ENCODE measurements around the gene RAB15. TPM values are rescaled to one million over a fixed set of nuclear protein-coding genes. Genes with fewer than 3 reads are reported as not detected.
A peak's percentile ranks its signal among the peaks of the same experiment; 100 is the strongest.

Gene RAB15
- total and polyA plus RNA-seq, 9 of the 15 experiments (the other 6 are each of a cell fraction or from before 2014, with no cell fraction given), result 0.09 to 0.30 (median 0.16) TPM; not detected in 2

DNA sequence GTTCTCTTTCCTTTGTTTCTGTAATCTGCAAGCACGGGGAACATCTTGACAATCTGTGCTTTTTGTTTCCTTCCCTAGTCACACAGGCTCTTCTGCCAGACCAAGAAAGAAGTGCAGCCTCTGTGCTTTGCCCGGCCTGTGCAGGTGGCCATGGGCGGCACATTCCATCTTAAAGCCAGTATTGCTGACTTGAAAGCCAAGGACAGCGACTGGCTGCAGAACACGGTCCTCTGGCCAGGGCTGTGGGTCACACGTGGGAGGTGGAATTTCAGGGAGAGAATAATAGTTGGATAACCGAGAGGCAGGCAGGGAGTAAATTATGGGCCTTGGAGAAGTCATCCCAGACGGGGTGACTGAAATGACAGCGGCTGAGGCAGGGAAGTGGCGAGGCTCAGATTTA is 39.4 kb upstream of the RAB15 start (continued):
- no peak for TF ChIP-seq PPARD (CRISPR knock-in tag; IDR thresholded peaks at IDR 0.05)
- no peak for TF ChIP-seq ZNF766 (CRISPR knock-in tag; conservative IDR thresholded peaks at IDR 0.05)
- TF ChIP-seq, protein P1, sequence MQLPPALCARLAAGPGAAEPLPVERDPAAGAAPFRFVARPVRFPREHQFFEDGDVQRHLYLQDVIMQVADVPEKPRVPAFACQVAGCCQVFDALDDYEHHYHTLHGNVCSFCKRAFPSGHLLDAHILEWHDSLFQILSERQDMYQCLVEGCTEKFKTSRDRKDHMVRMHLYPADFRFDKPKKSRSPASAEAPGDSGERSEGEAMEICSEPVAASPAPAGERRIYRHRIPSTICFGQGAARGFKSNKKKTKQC (CRISPR knock-in tag; IDR thresholded peaks at IDR 0.05), result no peak
- no peak for TF ChIP-seq ZNF583 (CRISPR knock-in tag; IDR thresholded peaks at IDR 0.05)
- TF ChIP-seq BDP1 (IDR thresholded peaks at IDR 0.05; ENCODE audit: insufficient read depth, insufficient read length), result no peak
- no peak for TF ChIP-seq NR2C2 (CRISPR knock-in tag; IDR thresholded peaks at IDR 0.05)
- no peak for TF ChIP-seq NR2C2 (tag; IDR thresholded peaks at IDR 0.05)
- TF ChIP-seq CBFA2T3 (IDR thresholded peaks at IDR 0.05), result no peak
- no peak for TF ChIP-seq DMBX1 (CRISPR knock-in tag; IDR thresholded peaks at IDR 0.05; ENCODE audit: borderline replicate concordance)

DNA sequence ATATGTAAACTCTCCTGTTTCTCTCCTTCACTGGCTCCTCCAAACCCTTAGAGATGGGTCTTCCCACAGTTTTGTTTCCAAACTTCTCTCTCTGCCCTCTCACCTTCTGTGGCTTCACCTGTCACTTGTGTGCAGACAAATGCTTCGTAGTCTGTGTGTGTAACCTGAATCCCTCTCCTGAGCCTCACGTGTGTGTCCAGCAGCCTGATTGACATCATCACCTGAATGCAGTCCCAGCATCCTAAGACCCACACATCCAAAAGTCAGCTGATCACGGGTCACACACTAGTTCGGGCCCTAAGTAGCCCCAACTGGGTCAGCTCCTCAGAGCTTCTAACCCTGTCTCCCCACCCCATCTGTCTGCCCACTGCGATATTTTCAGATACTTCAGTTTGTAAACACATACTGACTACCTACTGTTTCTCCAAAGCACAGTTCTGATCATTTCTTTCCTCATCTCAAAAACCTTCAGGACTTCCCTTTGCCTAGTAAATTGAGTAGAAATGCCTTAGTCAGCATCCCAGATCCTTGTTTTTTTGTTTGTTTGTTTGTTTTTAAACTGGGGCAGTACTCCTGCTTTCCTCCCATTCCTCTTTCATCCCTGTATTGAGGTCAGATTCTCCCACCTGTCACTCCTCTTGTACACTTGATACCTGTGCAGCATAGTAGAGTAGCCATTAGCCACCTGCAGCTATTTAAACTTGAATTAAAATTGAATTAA is 38.2 kb upstream of the RAB15 start:
- FAIRE-seq (no peak), ATAC-seq (no peak), DNase-seq (ENCODE audit: extremely low read depth in 1 of 4, low spot score in 3 of 4) (no peak)
- Histone ChIP-seq H3K27ac (ENCODE audit: extremely low read depth, low read depth, low read length) (no peak overlapping the region), H3K36me3 (ENCODE audit: control insufficient read depth, insufficient read depth, low read length) (peaks cover 33% of the 10 kb centered on the region; the same call in 2 of the 3 replicates), H3K4me2 (ENCODE audit: insufficient read depth, low read length) (no peak overlapping the region), H3K27me3 (ENCODE audit: control insufficient read depth in 2 of 2, insufficient read depth in 2 of 2, low read length in 2 of 2) (no peaks in the 10 kb centered on the region), H3K9me3 (replicated peaks; ENCODE audit: control insufficient read depth, insufficient read depth, low read depth, low read length) (no peaks in the 10 kb centered on the region), H3K9ac (ENCODE audit: insufficient read depth in 1 of 2, low read depth in 2 of 2, low read length in 2 of 2) (no peak overlapping the region), H2AFZ (ENCODE audit: low read depth, low read length) (no peak overlapping the region), H3K4me3 (no peak overlapping the region), H3K4me1 (replicated peaks in 1 of 2; ENCODE audit: control insufficient read depth in 2 of 2, insufficient read depth in 2 of 2, low read length in 2 of 2) (peaks cover 0 to 6% of the 10 kb centered on the region in 2 experiments; a peak in 3 of 5 replicates), H4K20me1 (replicated peaks; ENCODE audit: control insufficient read depth, insufficient read depth, low read length) (no peaks in the 10 kb centered on the region), H3K79me2 (ENCODE audit: control insufficient read depth, insufficient read depth, low read length) (no peaks in the 10 kb centered on the region), H3K9me1 (ENCODE audit: control insufficient read depth, insufficient read depth, low read length) (no peaks in the 10 kb centered on the region)
- no TSS peak for BruUV-seq (replicated peaks)
- TF ChIP-seq L3MBTL2 (IDR thresholded peaks at IDR 0.05), result no peak
- 0 out of 2 replicates have a peak, but pooled peaks have one; percentile 12 for TF ChIP-seq MAFG (tag; conservative IDR thresholded peaks at IDR 0.05)
- no peak for TF ChIP-seq BDP1 (IDR thresholded peaks at IDR 0.05; ENCODE audit: insufficient read depth, insufficient read length)
- no peak for TF ChIP-seq SLC30A9 (CRISPR knock-in tag; IDR thresholded peaks at IDR 0.05)
- TF ChIP-seq PHB (CRISPR knock-in tag; IDR thresholded peaks at IDR 0.05), result no peak
- no peak for TF ChIP-seq ZFP1 (CRISPR knock-in tag; IDR thresholded peaks at IDR 0.05)
- no peak for TF ChIP-seq ZNF830 (CRISPR knock-in tag; IDR thresholded peaks at IDR 0.05)
- TF ChIP-seq LEF1 (IDR thresholded peaks at IDR 0.05), result no peak
- TF ChIP-seq MAFF (IDR thresholded peaks at IDR 0.05; ENCODE audit: low read length), result 0 out of 2 replicates have a peak, but pooled peaks have one; percentile 22
- peak; percentile 56 for TF ChIP-seq C11orf30 (IDR thresholded peaks at IDR 0.05; ENCODE audit: low read depth)
- TF ChIP-seq MAFK (IDR thresholded peaks at IDR 0.05; ENCODE audit: low read length), result peak; percentile 23; the same call in 1 of the 2 replicates
- TF ChIP-seq, protein P2, sequence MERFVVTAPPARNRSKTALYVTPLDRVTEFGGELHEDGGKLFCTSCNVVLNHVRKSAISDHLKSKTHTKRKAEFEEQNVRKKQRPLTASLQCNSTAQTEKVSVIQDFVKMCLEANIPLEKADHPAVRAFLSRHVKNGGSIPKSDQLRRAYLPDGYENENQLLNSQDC (CRISPR knock-in tag; IDR thresholded peaks at IDR 0.05), result no peak
- TF ChIP-seq ZNF316 (IDR thresholded peaks at IDR 0.05), result peak; percentile 67
- 63% methylated on average over 5 of the region's 5 CpGs for WGBS (ENCODE audit: insufficient coverage, low coverage, missing lambda C conversion rate)
- intact Hi-C loops (cut with micrococcal nuclease), result no loop called here
- CTCF ChIA-PET (ENCODE audit: low intra/inter-chr PET ratio), result no interaction called here
- in situ Hi-C loops (cut with MboI), result no loop called here
- POLR2A ChIA-PET, result no interaction called here
